Stimulated activated naive CD8-positive, alpha-beta T cell treated with anti-CD3 and anti-CD28 coated beads, Interleukin-15, amount 100 ng/mL, for 72 hours (primary cell): ENCODE measurements around the gene SLC25A18.
A peak's percentile ranks its signal among the peaks of the same experiment; 100 is the strongest.
"Not testable (repeated sequence)": the region's sequence is repeated elsewhere in the genome, so short reads cannot be mapped to it uniquely, and the experiment has no call there.

Experiments
- ATAC-seq: fragments of 150-1000 bp; cut with Tn5 transposase; 2 replicates; pipeline ENCODE4 v1.10.0; 2021; ENCODE audit warnings: mild to moderate bottlenecking, moderate library complexity
- DNase-seq, 2 donors: peaks; one replicate each; pipeline ENCODE4 v3.0.0; 2021 to 2022
- H3K27ac Mint-ChIP-seq, 2 donors: one replicate each; pipeline ENCODE4 v1.8.0; 2022; ENCODE audit warnings: mild to moderate bottlenecking in 2 of 2, mixed read lengths in 2 of 2, moderate library complexity in 2 of 2
- H3K27me3 Mint-ChIP-seq: one replicate; pipeline ENCODE4 v1.8.0; 2022; ENCODE audit warnings: mixed read lengths
- H3K4me1 Mint-ChIP-seq: one replicate; pipeline ENCODE4 v1.8.0; 2022; ENCODE audit warnings: mild to moderate bottlenecking, mixed read lengths
- H3K4me3 Mint-ChIP-seq, 2 donors: one replicate each; pipeline ENCODE4 v1.8.0; 2022; ENCODE audit warnings: mild to moderate bottlenecking in 2 of 2, mixed read lengths in 2 of 2, moderate library complexity in 1 of 2
- H3K9me3 Mint-ChIP-seq, 2 donors: one replicate each; pipeline ENCODE4 v1.8.0; 2022; ENCODE audit warnings: mixed read lengths in 2 of 2

The SLC25A18 gene

DNA sequence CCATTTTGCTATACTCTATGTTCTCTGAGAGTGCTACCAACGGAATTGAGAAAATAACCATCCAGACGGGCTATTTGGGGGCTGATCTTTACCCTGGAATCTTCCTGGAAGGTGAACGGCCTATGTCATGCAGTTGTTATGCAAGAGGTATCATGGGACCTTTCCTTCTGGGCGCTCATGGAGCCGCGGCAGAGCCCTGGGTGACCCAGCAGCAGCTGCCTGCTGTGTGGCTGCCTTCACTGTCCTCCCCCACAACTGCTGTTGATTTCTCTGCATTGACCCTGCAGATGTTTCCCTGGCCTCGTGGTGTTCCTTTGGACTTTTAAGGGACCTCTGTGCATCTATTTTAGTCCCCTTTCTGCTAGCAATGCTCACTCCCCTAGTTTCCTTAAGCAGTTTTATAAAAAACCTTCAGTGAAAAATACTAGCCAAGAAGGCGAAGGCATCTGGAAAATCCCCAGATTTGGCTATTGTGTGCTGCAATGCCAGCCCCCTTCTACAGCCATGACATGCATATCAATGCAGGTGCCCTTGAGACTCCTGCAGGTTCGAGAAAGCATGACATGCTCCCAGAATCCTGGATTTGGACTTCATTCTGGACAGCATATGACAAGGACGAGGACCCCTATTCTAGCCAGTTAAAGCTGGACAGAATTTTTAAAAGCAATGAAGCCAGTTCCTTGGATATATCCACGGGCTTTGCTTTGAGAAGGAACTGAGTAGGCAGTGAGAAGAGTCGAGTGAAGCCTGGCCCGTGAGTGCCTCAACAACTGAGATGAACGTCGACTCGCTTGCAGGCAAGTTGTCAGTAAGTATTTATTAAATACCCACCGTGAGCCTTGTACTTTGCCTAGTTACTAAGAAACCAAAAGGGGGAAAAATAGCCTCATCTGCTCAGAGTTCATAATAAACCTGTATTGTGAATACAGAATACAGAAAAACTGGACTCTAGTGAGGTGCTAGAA, at the start of gene SLC25A18:
SLC25A18 (plus strand) TSS at position 593 of the 965 bp plus-strand sequence. CDS start 16,447 bp downstream, outside the sequence.
- H3K4me3 Mint-ChIP-seq, result no peak within 1 kb of the TSS
- peaks cover 9% of the 10 kb centered on the region for H3K27me3 Mint-ChIP-seq
- no peak for DNase-seq

GRCh38 chr22:17513612-17514011, 49.7 kb upstream of the SLC25A18 start:
- ATAC-seq, result no peak
- H3K9me3 Mint-ChIP-seq, result no peaks in the 10 kb centered on the region

More for the DNA sequence above, at the start of gene SLC25A18:
- Mint-ChIP-seq H3K9me3 (no peaks in the 10 kb centered on the region), H3K27ac (no peak within 1 kb of the TSS), H3K4me1 (no peaks in the 10 kb centered on the region)
- no peak for ATAC-seq

GRCh38 chr22:17514084-17514483, 49.2 kb upstream of the SLC25A18 start:
- no peak overlapping the region for H3K27ac Mint-ChIP-seq

More at GRCh38 chr22:17513612-17514011, 49.7 kb upstream of the SLC25A18 start:
- Mint-ChIP-seq H3K4me1 (no peaks in the 10 kb centered on the region), H3K4me3 (no peak overlapping the region), H3K27ac (no peak overlapping the region), H3K27me3 (peaks cover 18% of the 10 kb centered on the region)
- no peak for DNase-seq

DNA sequence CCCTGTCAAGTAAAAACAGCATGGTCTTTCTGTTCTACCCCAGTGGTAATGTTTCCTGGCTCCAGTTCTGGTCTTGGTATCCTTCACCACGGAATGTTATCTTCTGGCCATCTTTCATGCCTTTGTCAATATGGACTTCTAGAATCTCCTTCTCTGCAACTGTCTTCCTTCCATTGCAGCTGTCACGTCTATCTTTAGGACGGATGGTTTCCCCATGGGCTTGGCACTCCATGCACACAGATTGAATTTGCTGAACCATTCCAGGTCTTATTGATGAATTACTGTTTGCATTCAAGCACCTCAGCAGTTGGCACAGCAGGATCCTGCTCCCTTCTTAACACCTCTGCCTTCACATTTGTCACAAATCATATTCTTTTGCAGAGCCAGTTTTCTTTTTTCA, 44.9 kb upstream of the SLC25A18 start:
- H3K4me1 Mint-ChIP-seq, result no peaks in the 10 kb centered on the region
- peaks cover 20% of the 10 kb centered on the region for H3K27me3 Mint-ChIP-seq
- no peaks in the 10 kb centered on the region for H3K9me3 Mint-ChIP-seq
- no peak for DNase-seq
- no peak for ATAC-seq
- no peak overlapping the region for H3K4me3 Mint-ChIP-seq
- no peak overlapping the region for H3K27ac Mint-ChIP-seq

More at GRCh38 chr22:17514084-17514483, 49.2 kb upstream of the SLC25A18 start:
- H3K9me3 Mint-ChIP-seq, result no peaks in the 10 kb centered on the region
- no peak overlapping the region for H3K4me3 Mint-ChIP-seq
- DNase-seq (no peak), ATAC-seq (no peak)
- H3K4me1 Mint-ChIP-seq, result no peaks in the 10 kb centered on the region
- peaks cover 22% of the 10 kb centered on the region for H3K27me3 Mint-ChIP-seq

GRCh38 chr22:17521971-17522370, 41.3 kb upstream of the SLC25A18 start:
- H3K27ac Mint-ChIP-seq, DNase-seq: not testable (repeated sequence)

DNA sequence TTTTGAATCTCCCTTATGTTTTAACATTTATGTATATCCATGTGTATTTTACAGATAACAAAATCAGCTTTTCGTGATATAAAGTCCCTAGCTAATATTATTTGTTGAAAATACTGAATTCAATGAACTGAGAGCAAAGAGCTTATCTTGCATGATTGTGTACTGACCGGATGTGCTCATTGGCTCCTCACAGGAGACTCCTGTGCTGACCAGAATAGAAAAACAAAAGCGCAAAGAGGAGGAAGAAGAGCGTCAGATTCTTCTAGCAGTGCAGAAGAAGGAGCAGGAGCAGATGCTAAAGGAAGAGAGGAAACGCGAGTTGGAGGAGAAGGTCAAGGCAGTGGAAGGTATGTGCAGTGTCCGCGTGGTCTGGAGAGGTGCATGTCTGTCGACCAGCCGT, 39.4 kb upstream of the SLC25A18 start:
- no peak for ATAC-seq

More at GRCh38 chr22:17521971-17522370, 41.3 kb upstream of the SLC25A18 start:
- H3K4me1 Mint-ChIP-seq, ATAC-seq, H3K9me3 Mint-ChIP-seq, H3K4me3 Mint-ChIP-seq: not testable (repeated sequence)
- peaks cover 25% of the 10 kb centered on the region for H3K27me3 Mint-ChIP-seq

GRCh38 chr22:17536269-17536668, 27.0 kb upstream of the SLC25A18 start:
- no peak for ATAC-seq
- Mint-ChIP-seq H3K4me1 (no peaks in the 10 kb centered on the region), H3K27me3 (peaks cover 6% of the 10 kb centered on the region), H3K27ac (no peak overlapping the region), H3K9me3 (no peaks in the 10 kb centered on the region), H3K4me3 (no peak overlapping the region)
- DNase-seq, result no peak

More for the DNA sequence above, 39.4 kb upstream of the SLC25A18 start:
- Mint-ChIP-seq H3K4me1 (peaks cover 6% of the 10 kb centered on the region), H3K9me3 (no peaks in the 10 kb centered on the region), H3K4me3 (no peak overlapping the region), H3K27me3 (peaks cover 36% of the 10 kb centered on the region), H3K27ac (no peak overlapping the region)
- no peak for DNase-seq

- Mint-ChIP-seq H3K27me3 (no peaks in the 10 kb centered on the region), H3K4me1 (no peaks in the 10 kb centered on the region), H3K27ac (no peak overlapping the region), H3K4me3 (no peak overlapping the region), H3K9me3 (no peaks in the 10 kb centered on the region)
- no peak for ATAC-seq
- DNase-seq, result no peak
These were observed 26.1 kb upstream of the SLC25A18 start for GRCh38 chr22:17537155-17537554.

- ATAC-seq (no peak), DNase-seq (no peak)
- H3K27ac Mint-ChIP-seq, result no peak overlapping the region
- H3K4me1 Mint-ChIP-seq, result no peaks in the 10 kb centered on the region
- H3K27me3 Mint-ChIP-seq, result no peaks in the 10 kb centered on the region
- no peaks in the 10 kb centered on the region for H3K9me3 Mint-ChIP-seq
- no peak overlapping the region for H3K4me3 Mint-ChIP-seq
These were observed 22.8 kb upstream of the SLC25A18 start for GRCh38 chr22:17540481-17540880.

DNA sequence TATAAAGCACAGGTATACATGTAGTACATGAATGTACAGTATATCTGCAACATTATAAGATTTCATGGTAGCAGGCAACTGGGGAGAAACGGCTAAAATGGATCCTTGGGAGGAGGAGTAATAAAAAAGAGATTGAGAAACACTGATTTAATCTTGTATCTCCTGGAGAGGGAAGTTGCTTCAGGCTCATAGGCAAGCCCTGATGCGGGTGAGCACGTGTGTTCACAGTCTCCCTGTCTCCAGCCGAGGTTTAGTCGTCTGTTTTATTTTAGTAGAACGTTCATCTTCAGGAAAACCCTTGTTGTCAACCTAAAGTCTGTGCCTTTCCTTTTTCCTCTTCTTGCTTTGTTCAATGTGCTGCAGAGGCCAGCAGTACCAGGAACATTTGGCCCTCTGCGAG, 21.8 kb upstream of the SLC25A18 start:
- no peaks in the 10 kb centered on the region for H3K9me3 Mint-ChIP-seq
- ATAC-seq (no peak), DNase-seq (no peak)
- H3K27me3 Mint-ChIP-seq, result no peaks in the 10 kb centered on the region
- no peak overlapping the region for H3K4me3 Mint-ChIP-seq
- H3K4me1 Mint-ChIP-seq, result no peaks in the 10 kb centered on the region
- no peak overlapping the region for H3K27ac Mint-ChIP-seq

- DNase-seq (no peak), ATAC-seq (no peak)
- no peak overlapping the region for H3K27ac Mint-ChIP-seq
- H3K4me1 Mint-ChIP-seq, result no peaks in the 10 kb centered on the region
- no peak overlapping the region for H3K4me3 Mint-ChIP-seq
- no peaks in the 10 kb centered on the region for H3K27me3 Mint-ChIP-seq
- no peaks in the 10 kb centered on the region for H3K9me3 Mint-ChIP-seq
These were observed 20.8 kb upstream of the SLC25A18 start for GRCh38 chr22:17542452-17542851.

- ATAC-seq, result no peak
- peak overlapping the region in 1 of 2 donors; percentile 56 for H3K27ac Mint-ChIP-seq
- H3K9me3 Mint-ChIP-seq, result no peaks in the 10 kb centered on the region
- H3K4me3 Mint-ChIP-seq, result no peak overlapping the region
- DNase-seq, result no peak
- H3K4me1 Mint-ChIP-seq, result no peaks in the 10 kb centered on the region
- H3K27me3 Mint-ChIP-seq, result peaks cover 9% of the 10 kb centered on the region
These were observed 15.1 kb upstream of the SLC25A18 start for GRCh38 chr22:17548010-17548755.

DNA sequence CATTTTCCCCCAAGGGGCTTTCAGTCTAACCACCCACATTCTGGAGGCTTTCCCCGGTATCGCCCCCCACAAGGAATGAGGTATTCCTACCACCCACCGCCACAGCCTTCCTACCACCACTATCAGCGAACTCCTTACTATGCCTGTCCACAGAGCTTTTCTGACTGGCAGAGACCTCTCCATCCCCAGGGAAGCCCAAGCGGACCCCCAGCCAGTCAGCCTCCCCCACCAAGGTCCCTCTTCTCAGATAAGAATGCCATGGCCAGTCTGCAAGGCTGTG, 14.6 kb upstream of the SLC25A18 start:
- Mint-ChIP-seq H3K27ac (no peak overlapping the region), H3K9me3 (no peaks in the 10 kb centered on the region), H3K27me3 (peaks cover 9% of the 10 kb centered on the region), H3K4me3 (no peak overlapping the region), H3K4me1 (no peaks in the 10 kb centered on the region)
- ATAC-seq (no peak), DNase-seq (no peak)

GRCh38 chr22:17549183-17549582, 14.1 kb upstream of the SLC25A18 start:
- no peak for DNase-seq
- H3K27me3 Mint-ChIP-seq, result peaks cover 9% of the 10 kb centered on the region
- no peaks in the 10 kb centered on the region for H3K9me3 Mint-ChIP-seq
- H3K4me1 Mint-ChIP-seq, result no peaks in the 10 kb centered on the region
- no peak for ATAC-seq
- H3K4me3 Mint-ChIP-seq, result no peak overlapping the region
- H3K27ac Mint-ChIP-seq, result no peak overlapping the region

- ATAC-seq (no peak), DNase-seq (no peak)
- H3K27ac Mint-ChIP-seq, result no peak overlapping the region
- no peak overlapping the region for H3K4me3 Mint-ChIP-seq
- no peaks in the 10 kb centered on the region for H3K9me3 Mint-ChIP-seq
- H3K27me3 Mint-ChIP-seq, result peaks cover 9% of the 10 kb centered on the region
- H3K4me1 Mint-ChIP-seq, result no peaks in the 10 kb centered on the region
These were observed 13.6 kb upstream of the SLC25A18 start for GRCh38 chr22:17549655-17550054.

DNA sequence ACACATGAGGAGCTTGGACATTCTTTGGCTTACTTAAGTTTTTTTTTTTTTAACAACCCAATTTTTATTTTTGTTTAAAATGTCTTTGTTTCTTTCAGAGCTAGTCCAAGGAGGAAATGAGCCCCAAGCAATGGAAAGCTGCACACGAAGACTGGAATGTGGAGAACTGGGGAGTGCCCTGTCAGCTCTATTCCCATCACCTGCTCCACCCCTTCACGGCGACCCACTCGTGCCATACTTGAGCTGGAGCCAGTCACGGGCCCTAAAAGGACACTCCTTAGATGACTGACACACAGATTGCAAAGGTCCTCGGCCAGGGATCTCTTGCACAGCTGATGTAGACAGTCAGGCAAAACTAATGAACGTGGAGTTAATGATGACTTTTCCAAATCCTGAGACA, 10.6 kb upstream of the SLC25A18 start:
- H3K27ac Mint-ChIP-seq, result no peak overlapping the region
- no peak overlapping the region for H3K4me3 Mint-ChIP-seq
- no peaks in the 10 kb centered on the region for H3K9me3 Mint-ChIP-seq
- DNase-seq, result no peak
- ATAC-seq, result no peak
- peaks cover 9% of the 10 kb centered on the region for H3K27me3 Mint-ChIP-seq
- no peaks in the 10 kb centered on the region for H3K4me1 Mint-ChIP-seq
